GM20000 (cell line): ENCODE data around the gene MED10.

Source experiments
- DNase-seq: peaks from one replicate; pipeline ENCODE4 v3.0.0; 2012; ENCODE audit warnings: low spot score
- CTCF ChIP-seq: IDR thresholded peaks from 2 replicates; pipeline ENCODE4 v1.5.1; 2012; ENCODE audit warnings: mild to moderate bottlenecking, control low read depth; ENCODE audit errors: extremely low read depth, missing control alignments

Gene MED10

DNA sequence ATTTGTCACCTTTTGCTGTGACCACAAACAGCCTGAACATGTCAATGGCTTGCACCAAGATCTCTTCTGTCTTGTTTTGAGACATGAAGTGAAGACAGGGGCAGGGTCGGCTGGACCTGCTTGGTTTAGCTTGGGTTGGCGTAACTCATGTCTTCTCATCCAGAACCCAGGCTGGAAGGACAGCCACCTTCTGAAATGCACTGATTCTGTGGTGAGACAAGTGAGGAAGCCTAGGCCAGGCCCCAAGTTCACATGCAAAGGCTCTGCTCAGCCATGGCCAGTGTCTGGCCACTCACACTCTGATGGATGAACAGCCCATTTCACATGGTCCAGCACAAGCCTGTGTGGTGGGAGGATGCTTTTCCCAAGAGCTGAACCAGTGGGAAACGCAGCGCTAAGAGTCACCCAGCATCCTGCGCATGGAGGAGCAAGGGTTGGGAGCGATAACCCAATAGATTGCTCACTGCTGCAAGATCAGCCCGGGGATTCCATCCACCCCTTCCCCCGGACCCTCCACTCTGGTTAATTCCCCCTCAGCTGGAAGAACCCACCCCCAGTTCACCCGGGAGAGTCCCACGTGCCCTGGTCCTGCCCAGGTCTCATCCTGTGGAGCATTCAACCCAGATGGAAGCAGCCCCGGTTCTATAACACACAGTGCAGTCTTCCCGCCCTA is 16.2 kb upstream of the MED10 start:
- no peak for DNase-seq
- TF ChIP-seq CTCF, result no peak

DNA sequence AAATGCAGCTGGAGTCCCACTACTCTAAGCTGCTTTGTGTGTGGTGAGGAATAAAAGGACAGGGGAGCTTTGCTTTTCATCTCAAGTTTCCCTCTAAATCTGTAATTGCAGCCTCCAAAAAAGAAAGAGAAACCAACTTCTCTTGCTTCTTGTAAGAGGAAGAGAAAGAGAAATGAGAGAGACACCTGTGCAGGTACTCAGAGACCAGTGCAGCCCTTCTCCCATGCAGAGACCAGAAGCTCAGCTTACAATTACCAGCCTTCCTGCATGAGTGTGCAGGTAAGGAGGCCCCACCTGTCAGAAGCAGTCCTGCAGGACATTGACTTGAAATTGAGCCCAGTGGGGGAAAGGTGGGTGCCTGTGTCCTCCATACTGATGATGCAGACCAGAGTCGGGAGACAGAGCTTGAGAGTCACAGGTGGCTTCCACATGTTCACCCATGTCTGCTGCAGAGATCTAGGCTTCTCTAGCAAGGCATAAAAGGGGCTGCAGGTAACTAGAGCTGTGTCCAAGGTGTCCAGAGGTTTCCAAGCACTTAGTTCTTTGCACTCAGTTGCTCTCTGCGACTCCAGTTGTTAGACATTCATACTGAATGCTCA is 15.3 kb upstream of the MED10 start:
- DNase-seq, result peak; percentile 24
- TF ChIP-seq CTCF, result no peak

- no peak for DNase-seq
- TF ChIP-seq CTCF, result no peak
These were observed 14.2 kb upstream of the MED10 start for GRCh38 chr5:6392561-6392960.

DNA sequence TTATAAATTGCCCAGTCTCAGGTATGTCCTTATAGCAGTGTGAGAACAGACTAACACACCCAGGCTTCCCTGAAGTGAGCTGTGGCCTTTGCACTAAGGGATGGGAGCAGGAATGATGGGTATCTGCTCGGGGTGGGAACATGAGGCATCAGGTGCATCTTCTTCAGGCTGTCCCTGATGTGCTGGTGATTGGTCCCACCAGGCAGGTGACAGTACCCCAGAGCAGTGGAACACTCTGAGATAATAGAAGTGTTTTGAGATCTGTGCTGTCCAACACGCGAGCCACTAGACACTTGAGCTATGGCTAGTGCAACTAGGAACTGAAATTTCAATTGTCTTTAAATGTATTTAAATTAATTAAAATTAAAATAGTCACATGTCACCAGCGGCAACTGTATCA is 12.8 kb upstream of the MED10 start:
- no peak for DNase-seq
- TF ChIP-seq CTCF, result no peak

DNA sequence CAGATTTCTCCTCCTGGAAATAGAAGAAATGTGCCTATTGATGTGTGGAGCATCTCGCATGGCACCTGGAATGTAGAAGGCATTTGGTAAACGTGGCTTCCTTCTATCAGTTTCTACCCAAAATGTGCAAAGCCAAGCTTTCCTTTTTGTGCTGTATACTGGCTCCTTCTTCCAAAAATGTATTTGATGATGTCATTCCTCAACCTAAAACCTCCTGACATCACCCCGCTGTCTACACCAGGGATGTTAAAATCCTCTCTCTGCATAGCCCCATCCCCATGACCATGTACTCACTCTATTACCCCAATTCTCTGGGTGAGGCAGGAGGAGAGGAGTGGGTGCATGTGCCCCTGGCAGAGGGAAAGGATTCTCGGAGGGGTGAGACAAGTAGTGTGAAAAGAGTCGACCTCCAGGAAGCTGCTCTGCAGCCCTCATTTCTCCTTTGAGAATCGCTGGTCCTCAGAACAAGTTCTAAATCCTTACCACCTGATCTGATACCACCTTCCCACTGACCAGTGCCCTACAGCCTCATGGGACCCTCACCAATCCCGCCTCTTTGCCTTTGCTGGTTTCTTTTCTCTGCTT is 11.7 kb upstream of the MED10 start:
- no peak for TF ChIP-seq CTCF
- DNase-seq, result no peak

DNA sequence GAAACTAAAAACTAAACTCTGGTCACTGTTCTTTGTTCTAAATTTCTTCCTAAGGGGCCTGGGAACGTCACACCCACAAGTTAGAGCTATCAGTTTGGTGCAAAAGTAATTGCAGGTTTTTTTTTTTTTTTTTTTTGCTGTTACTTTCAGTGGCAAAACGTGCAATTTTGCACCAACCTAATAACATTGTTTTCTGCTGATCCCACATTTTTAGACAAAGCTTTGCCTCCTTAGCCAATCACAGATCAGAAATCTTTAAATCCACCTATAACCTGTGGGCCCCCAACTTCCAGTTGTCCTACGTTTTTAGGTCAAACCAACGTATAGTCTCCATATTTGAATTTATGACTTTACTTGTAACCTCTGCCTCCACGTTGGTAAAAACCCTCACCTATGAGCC is 11.1 kb upstream of the MED10 start:
- TF ChIP-seq CTCF, result no peak
- no peak for DNase-seq

DNA sequence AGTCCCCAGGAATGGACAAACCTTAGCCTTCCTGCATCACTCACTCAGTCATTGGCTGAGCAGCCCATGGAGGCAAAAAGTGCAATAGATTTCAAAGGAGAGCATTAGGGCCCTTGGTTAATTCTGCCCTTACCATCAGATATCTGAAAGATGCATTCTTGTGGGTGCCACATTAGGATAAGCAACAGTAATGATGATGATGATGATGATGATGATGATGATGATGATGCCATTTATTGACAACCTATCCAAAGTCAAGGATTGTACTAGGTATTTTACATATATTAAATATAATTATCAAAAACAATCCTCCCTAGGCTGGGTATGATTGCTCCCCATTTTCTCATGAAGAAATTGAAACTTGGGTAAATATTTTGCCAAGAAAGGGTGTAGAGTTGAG is 9.6 kb upstream of the MED10 start:
- no peak for DNase-seq
- no peak for TF ChIP-seq CTCF
